MM.1S (cell line): ENCODE measurements around the gene LTBP4.

ENCODE experiments used
- CTCF ChIP-seq: fragments of 300-600 bp; sonication (generic); IDR thresholded peaks from 2 replicates; pipeline ENCODE4 v1.5.1; 2016; ENCODE audit warnings: antibody characterized with exemption, low read length, mixed read lengths
- EZH2 ChIP-seq: fragments of 300-600 bp; sonication (generic); optimal IDR thresholded peaks from 2 replicates; pipeline ENCODE3; 2017; ENCODE audit warnings: low read depth, mild to moderate bottlenecking, antibody characterized with exemption, low read length, mixed read lengths
- EZH2phosphoT487 ChIP-seq: fragments of 300-600 bp; sonication (generic); IDR thresholded peaks from 2 replicates; pipeline ENCODE4 v1.6.1; 2018; ENCODE audit warnings: antibody characterized with exemption, low read length

DNA sequence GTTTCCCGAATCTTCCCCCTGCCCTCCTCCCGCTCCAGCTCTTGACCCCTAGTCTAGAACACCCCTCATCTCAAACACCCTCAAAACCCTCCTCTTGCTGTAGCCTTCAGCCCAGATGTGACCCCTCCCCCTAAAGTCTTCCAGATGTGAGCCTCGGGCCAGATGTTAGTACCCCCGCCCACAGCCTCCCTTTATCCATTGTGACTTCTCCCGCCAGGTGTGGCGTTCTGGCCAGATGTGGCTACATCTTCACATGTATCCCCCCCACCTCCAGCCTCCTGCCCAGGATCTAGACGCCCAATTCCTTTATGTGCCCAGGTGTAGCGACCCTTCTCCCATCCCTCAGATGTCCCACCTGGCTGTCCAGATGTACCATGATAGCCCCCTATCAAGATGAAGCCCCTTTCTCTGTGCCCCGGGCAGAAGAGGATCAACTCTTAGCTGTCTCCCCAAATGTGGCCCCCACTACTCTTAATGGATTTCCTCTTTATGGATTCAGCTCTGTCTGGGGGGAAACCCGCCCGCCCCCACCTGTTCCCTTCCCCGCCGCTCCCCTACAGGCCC is 517 bp upstream of the LTBP4 start:
- TF ChIP-seq CTCF (no peak), EZH2 (no peak), EZH2phosphoT487 (no peak)
